H9 (cell line): ENCODE results near the gene CABS1. TPM values are rescaled to one million over a fixed set of nuclear protein-coding genes. Genes with fewer than 3 reads are reported as not detected.

Experiments used
- DNase-seq: peaks from one replicate; pipeline ENCODE4 v3.0.0-alpha.2; 2017
- H2AFZ ChIP-seq: one replicate; pipeline ENCODE4 v1.6.1; 2013; ENCODE audit warnings: mild to moderate bottlenecking, low read length, control low read depth, moderate library complexity
- H2AK5ac ChIP-seq: 2 replicates; pipeline ENCODE4 v1.6.1; 2013; ENCODE audit warnings: low read length, control low read depth, mixed read lengths; ENCODE audit not compliant: insufficient read length
- H2BK120ac ChIP-seq: one replicate; pipeline ENCODE4 v1.6.1; 2013; ENCODE audit warnings: low read depth, mild to moderate bottlenecking, low read length, control low read depth, inconsistent platforms; ENCODE audit not compliant: poor library complexity, severe bottlenecking
- H2BK12ac ChIP-seq: 2 replicates; pipeline ENCODE4 v1.6.1; 2013; ENCODE audit warnings: low read length, control low read depth, mixed read lengths, low read depth; ENCODE audit not compliant: insufficient read length
- H2BK15ac ChIP-seq: 2 replicates; pipeline ENCODE4 v1.6.1; 2013; ENCODE audit warnings: low read depth, low read length, control low read depth
- H2BK20ac ChIP-seq: one replicate; pipeline ENCODE4 v1.6.1; 2013; ENCODE audit warnings: low read depth, mild to moderate bottlenecking, low read length, control low read depth, inconsistent platforms; ENCODE audit not compliant: poor library complexity, severe bottlenecking
- H2BK5ac ChIP-seq: 2 replicates; pipeline ENCODE4 v1.6.1; 2013; ENCODE audit warnings: low read length, control low read depth, mixed read lengths; ENCODE audit not compliant: insufficient read length
- H3K14ac ChIP-seq: 2 replicates; pipeline ENCODE4 v1.6.1; 2013; ENCODE audit warnings: low read length, control low read depth; ENCODE audit not compliant: insufficient read depth
- H3K18ac ChIP-seq: 2 replicates; pipeline ENCODE4 v1.6.1; 2013; ENCODE audit warnings: low read depth, mild to moderate bottlenecking, mixed read lengths, low read length, control low read depth; ENCODE audit not compliant: insufficient read length
- H3K23ac ChIP-seq: 2 replicates; pipeline ENCODE4 v1.6.1; 2013; ENCODE audit warnings: low read length, control low read depth, mixed read lengths, low read depth; ENCODE audit not compliant: insufficient read length
- H3K23me2 ChIP-seq: 2 replicates; pipeline ENCODE4 v1.6.1; 2013; ENCODE audit warnings: low read depth, mild to moderate bottlenecking, mixed read lengths, low read length, control low read depth; ENCODE audit not compliant: insufficient read length, poor library complexity, severe bottlenecking
- H3K27ac ChIP-seq: 2 replicates; pipeline ENCODE4 v1.5.1; 2013; ENCODE audit warnings: low read length, control low read depth, mixed read lengths, low read depth; ENCODE audit not compliant: insufficient read length
- H3K27me3 ChIP-seq: 2 replicates; pipeline ENCODE4 v1.6.1; 2013; ENCODE audit warnings: low read length, control low read depth, inconsistent platforms; ENCODE audit not compliant: insufficient read depth
- H3K4ac ChIP-seq: 2 replicates; pipeline ENCODE4 v1.6.1; 2013; ENCODE audit warnings: low read depth, mild to moderate bottlenecking, control low read depth, inconsistent platforms, low read length, moderate library complexity
- H3K4me1 ChIP-seq: 2 replicates; pipeline ENCODE4 v1.6.1; 2013; ENCODE audit warnings: low read length, control low read depth, inconsistent platforms; ENCODE audit not compliant: insufficient read depth
- H3K4me2 ChIP-seq: 2 replicates; pipeline ENCODE4 v1.6.1; 2013; ENCODE audit warnings: low read length, control low read depth, mixed read lengths; ENCODE audit not compliant: insufficient read length, insufficient read depth
- H3K56ac ChIP-seq: 2 replicates; pipeline ENCODE4 v1.6.1; 2013; ENCODE audit warnings: low read depth, mild to moderate bottlenecking, mixed read lengths, low read length, control low read depth; ENCODE audit not compliant: insufficient read length
- H3K79me1 ChIP-seq: 2 replicates; pipeline ENCODE4 v1.6.1; 2013; ENCODE audit warnings: low read depth, mild to moderate bottlenecking, moderate library complexity, low read length, control low read depth, inconsistent platforms; ENCODE audit not compliant: insufficient read depth, poor library complexity, severe bottlenecking
- H3K79me2 ChIP-seq: 2 replicates; pipeline ENCODE4 v1.6.1; 2013; ENCODE audit warnings: low read length, control low read depth, inconsistent platforms; ENCODE audit not compliant: insufficient read depth
- H3K9ac ChIP-seq: 2 replicates; pipeline ENCODE4 v1.6.1; 2013; ENCODE audit warnings: low read length, control low read depth, mixed read lengths; ENCODE audit not compliant: insufficient read length; ENCODE audit errors: extremely low read depth
- H3K9me3 ChIP-seq: one replicate; pipeline ENCODE4 v1.6.1; 2013; ENCODE audit warnings: low read depth, low read length, inconsistent platforms; ENCODE audit not compliant: control insufficient read depth
- H3T11ph ChIP-seq: one replicate; pipeline ENCODE4 v1.6.1; 2013; ENCODE audit warnings: mild to moderate bottlenecking, low read length, control low read depth, inconsistent platforms
- H4K20me1 ChIP-seq: one replicate; pipeline ENCODE4 v1.6.1; 2013; ENCODE audit not compliant: control insufficient read depth, insufficient read length, insufficient read depth
- H4K5ac ChIP-seq: 2 replicates; pipeline ENCODE4 v1.6.1; 2013; ENCODE audit warnings: low read depth, mild to moderate bottlenecking, mixed read lengths, low read length, control low read depth; ENCODE audit not compliant: insufficient read length
- H4K8ac ChIP-seq: replicated peaks from 2 replicates; pipeline ENCODE4 v1.6.1; 2013; ENCODE audit warnings: low read length, control low read depth, mixed read lengths, low read depth; ENCODE audit not compliant: insufficient read length
- H4K91ac ChIP-seq: 2 replicates; pipeline ENCODE4 v1.6.1; 2013; ENCODE audit warnings: low read depth, mild to moderate bottlenecking, moderate library complexity, mixed read lengths, low read length, control low read depth; ENCODE audit not compliant: insufficient read length
- H3K27ac Mint-ChIP-seq, 3 experiments: 2 replicates in 2 of 3; 3 replicates in 1 of 3; pipeline ENCODE4 v1.8.0; 2020 to 2021; ENCODE audit warnings: mixed read lengths in 3 of 3, mild to moderate bottlenecking in 1 of 3, moderate library complexity in 1 of 3
- H3K27me3 Mint-ChIP-seq: 2 replicates; pipeline ENCODE4 v1.8.0; 2021; ENCODE audit warnings: low read depth, mild to moderate bottlenecking, moderate library complexity, mixed read lengths
- H3K36me3 Mint-ChIP-seq, 3 experiments: 2 replicates in 2 of 3; 3 replicates in 1 of 3; pipeline ENCODE4 v1.8.0; 2020 to 2021; ENCODE audit warnings: low read depth in 3 of 3, mixed read lengths in 3 of 3; ENCODE audit not compliant: insufficient read depth in 1 of 3
- H3K4me1 Mint-ChIP-seq, 2 experiments: 2 replicates each; pipeline ENCODE4 v1.8.0; 2020; ENCODE audit warnings: mixed read lengths in 2 of 2
- H3K4me3 Mint-ChIP-seq, 2 experiments: 2 replicates in 1 of 2; 3 replicates in 1 of 2; pipeline ENCODE4 v1.8.0; 2020 to 2021; ENCODE audit warnings: mild to moderate bottlenecking in 2 of 2, mixed read lengths in 2 of 2, moderate library complexity in 1 of 2
- H3K9me3 Mint-ChIP-seq, 2 experiments: 2 replicates in 1 of 2; 3 replicates in 1 of 2; pipeline ENCODE4 v1.8.0; 2020; ENCODE audit warnings: mild to moderate bottlenecking in 2 of 2, mixed read lengths in 2 of 2, moderate library complexity in 1 of 2
- CTCF ChIP-seq: fragments of 200-600 bp; sonication (generic); conservative IDR thresholded peaks from 3 replicates; pipeline ENCODE4 v1.8.0; 2021; ENCODE audit warnings: antibody characterized with exemption, mild to moderate bottlenecking
- WGBS: extraction: QIAGEN DNeasy Blood & Tissue Kit; methylation state at CpG from one replicate; pipeline ENCODE4 v1.1.7; 2013; ENCODE audit warnings: missing lambda C conversion rate, low lambda C conversion rate, mixed read lengths; ENCODE audit not compliant: insufficient read length; ENCODE audit errors: extremely low coverage; 5-methylcytosine and 5-hydroxymethylcytosine counted together
- total RNA-seq: library from RNA; stranded (reverse); gene quantifications from 2 replicates; pipeline ENCODE4 v1.2.1, GENCODE V29; 2021

CABS1 gene
- total RNA-seq, 1 experiment from 2014 or later: 0.15 TPM

GRCh38 chr4:70360460-70360859 lies 25.7 kb downstream of the CABS1 start, which contains the start of gene SMR3A:
SMR3A (plus strand) TSS chr4:70360760; CDS start chr4:70362116, 1,356 bp downstream.
- Histone ChIP-seq H2BK20ac (no peak within 1 kb of the TSS), H2BK120ac (no peak within 1 kb of the TSS), H2AFZ (no peak within 1 kb of the TSS), H3K56ac (no peak within 1 kb of the TSS), H3K4ac (no peak within 1 kb of the TSS), H2BK15ac (no peak within 1 kb of the TSS), H3K4me1 (no peaks in the 10 kb centered on the region), H3K14ac (no peak within 1 kb of the TSS), H2BK12ac (no peak within 1 kb of the TSS), H2BK5ac (no peak within 1 kb of the TSS), H4K20me1 (no peaks in the 10 kb centered on the region), H3K23ac (no peak within 1 kb of the TSS), H2AK5ac (no peak within 1 kb of the TSS), H3K4me2 (no peak within 1 kb of the TSS), H3K27ac (no peak within 1 kb of the TSS), H4K5ac (no peak within 1 kb of the TSS), H3K9me3 (no peaks in the 10 kb centered on the region), H3K9ac (no peak within 1 kb of the TSS), H3K18ac (no peak within 1 kb of the TSS), H4K91ac (no peak within 1 kb of the TSS), H3K23me2 (no peaks in the 10 kb centered on the region), H3K79me1 (no peaks in the 10 kb centered on the region), H4K8ac (no peak within 1 kb of the TSS), H3K27me3 (no peaks in the 10 kb centered on the region), H3K79me2 (no peaks in the 10 kb centered on the region), H3T11ph (no peak within 1 kb of the TSS)
- Mint-ChIP-seq H3K27me3 (no peaks in the 10 kb centered on the region), H3K4me3 (no peak within 1 kb of the TSS), H3K27ac (no peak within 1 kb of the TSS), H3K9me3 (no peaks in the 10 kb centered on the region), H3K36me3 (no peaks in the 10 kb centered on the region), H3K4me1 (no peaks in the 10 kb centered on the region)
- DNase-seq: no peak
- WGBS: no CpG with 5 or more reads among the region's 3 CpGs
- no peak for TF ChIP-seq CTCF
